ENCODE results near the gene PCDH9.

GRCh38 chr13:66612983-66613382 lies 617.2 kb downstream of the PCDH9 start:
- TF ChIP-seq CTCF (IDR thresholded peaks at IDR 0.05 in 8 of 11, conservative IDR thresholded peaks at IDR 0.05 in 3 of 11) (no peak), POLR2A (IDR thresholded peaks at IDR 0.05) (no peak)
